Hematopoietic multipotent progenitor cell (in vitro differentiated cells): ENCODE results near the gene AKAP17A. TPM values are rescaled to one million over a fixed set of nuclear protein-coding genes. Genes with fewer than 3 reads are reported as not detected.
A peak's percentile ranks its signal among the peaks of the same experiment; 100 is the strongest.

Source experiments
- DNase-seq, 3 donors: peaks; one replicate each; pipeline ENCODE4 v3.0.0-alpha.2; 2011 to 2015; ENCODE audit warnings: low read depth in 2 of 3, low spot score in 2 of 3
- total RNA-seq: library from RNA; depleted of rRNA; stranded (reverse); fragments of >200 nt; gene quantifications from one replicate; pipeline ENCODE4 v1.2.3, GENCODE V29; 2012

AKAP17A gene
- total RNA-seq, 1 donor: 71.1 TPM

DNA sequence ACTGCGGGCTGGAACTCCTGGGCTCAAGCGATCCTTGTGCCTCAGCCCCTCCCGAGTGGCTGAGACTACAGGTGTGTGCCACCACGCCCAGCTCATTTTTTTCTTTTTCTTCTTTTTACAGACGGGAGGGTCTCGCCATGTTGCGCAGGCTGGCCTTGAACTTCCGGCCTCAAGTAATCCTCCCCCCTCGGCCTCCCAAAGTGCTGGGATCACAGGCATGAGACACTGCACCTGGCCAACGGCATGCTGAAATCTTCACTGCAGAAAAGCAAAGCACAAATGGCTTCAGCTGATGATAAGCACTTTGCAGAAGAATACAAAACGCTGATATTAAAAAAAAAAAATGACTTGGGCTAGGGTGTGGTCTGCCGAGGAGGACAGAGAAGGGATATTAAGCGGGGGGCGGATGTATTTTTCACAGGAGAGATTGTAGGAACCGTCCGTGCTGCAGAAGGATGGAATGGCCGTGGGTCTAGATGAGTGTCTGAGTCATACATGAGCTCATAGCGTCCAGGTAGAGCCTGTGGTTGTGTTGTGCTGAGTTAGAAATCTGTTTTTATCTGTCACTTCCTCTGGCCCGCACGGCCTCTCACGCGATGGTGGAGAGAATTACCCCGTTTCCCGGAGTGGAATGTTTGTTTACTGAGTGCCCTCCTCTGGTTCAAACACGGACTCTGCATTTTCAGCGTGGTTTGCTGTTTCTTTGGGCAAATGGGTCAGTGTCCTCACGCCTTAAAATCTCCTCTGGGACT is 8.5 kb upstream of the AKAP17A start:
- DNase-seq: peak in 1 of 3 donors; percentile 15

DNA sequence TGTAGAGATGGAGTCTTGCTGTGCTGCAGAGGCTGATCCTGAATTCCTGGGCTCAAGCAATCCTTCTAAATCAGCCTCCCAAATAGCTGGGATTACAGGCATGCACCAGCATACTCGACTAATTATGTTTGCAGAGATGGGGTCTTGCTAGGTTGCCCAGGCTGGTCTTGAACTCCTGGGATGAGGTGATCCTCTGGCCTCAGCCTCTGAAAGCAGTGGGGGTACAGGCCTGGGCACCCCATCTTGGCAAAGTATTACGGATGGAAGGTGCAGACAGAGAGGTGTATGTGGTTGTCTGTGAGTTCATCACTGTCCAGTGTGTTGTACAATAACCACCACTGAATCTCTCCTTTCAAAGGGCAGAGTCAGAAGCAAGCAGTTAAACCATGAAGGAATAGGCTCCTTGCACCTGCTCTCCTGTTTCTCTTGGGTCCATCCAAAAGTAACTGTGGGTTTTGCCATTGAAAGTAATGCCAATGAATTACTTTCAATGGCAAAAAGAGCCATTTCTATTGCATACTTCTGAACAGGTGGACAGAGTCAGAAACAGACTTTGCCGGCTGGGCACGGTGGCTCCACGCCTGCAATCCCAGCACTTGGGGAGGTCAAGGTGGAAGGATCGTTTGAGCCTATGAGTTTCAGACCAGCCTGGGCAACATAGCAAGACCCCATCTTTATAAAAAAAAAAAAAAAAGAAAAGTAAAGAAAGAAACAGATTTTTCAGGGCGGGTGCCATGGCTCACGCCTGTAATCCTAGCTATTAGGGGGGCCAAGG is 7.0 kb upstream of the AKAP17A start:
- DNase-seq: no peak

DNA sequence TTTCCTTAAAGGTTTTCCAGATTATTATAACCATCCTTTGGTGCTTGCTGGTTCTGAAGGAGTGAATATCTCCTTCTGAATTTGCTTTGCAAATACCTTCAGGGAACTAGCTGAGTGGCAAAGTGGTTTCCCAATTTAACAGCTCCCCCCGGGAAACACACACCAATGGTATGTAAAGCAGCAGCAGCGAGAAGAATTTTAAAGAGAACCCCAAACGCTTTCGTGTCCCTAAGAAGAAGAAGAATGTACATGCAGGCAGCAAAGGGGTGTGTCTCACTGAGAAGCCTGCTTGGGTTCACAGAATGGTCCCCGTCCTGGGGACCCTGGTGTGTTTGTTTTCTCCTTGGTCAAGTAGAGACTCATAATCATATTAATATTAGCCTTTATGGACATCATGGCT is 4.2 kb upstream of the AKAP17A start:
- no peak for DNase-seq

DNA sequence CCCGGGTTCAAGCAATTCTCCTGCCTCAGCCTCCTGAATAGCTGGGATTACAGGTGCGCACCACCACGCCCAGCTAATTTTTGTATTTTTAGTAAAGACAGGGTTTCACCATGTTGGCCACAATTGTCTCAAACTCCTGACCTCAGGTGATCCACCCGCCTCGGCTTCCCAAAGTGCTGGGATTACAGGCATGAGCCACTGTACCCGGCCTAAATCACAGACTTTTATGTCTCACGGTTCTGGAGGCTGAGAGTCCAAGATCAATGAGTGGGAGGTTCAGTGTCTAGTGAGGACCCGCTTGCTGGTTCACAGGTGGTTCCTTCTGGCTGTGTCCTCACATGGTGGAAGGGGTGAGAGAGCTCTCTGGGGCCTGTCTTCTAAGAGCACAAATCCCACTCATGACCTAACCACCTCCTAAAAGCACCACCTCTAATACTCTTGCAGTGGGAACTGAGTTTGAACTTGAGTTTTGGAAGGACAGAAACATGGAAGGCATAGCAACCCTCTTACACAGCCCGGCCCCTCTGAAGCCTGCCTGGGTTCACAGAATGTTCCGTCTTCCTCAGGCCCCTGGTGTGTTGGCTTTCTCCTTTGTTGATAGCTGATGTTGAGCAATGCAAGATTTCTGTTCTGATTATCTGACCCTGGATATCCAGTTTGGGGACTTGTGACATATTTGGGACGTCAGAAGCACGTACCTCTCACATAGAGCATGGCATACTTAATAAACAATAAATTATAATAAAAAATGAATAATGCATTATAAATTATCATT is 1.9 kb upstream of the AKAP17A start:
- DNase-seq: no peak

DNA sequence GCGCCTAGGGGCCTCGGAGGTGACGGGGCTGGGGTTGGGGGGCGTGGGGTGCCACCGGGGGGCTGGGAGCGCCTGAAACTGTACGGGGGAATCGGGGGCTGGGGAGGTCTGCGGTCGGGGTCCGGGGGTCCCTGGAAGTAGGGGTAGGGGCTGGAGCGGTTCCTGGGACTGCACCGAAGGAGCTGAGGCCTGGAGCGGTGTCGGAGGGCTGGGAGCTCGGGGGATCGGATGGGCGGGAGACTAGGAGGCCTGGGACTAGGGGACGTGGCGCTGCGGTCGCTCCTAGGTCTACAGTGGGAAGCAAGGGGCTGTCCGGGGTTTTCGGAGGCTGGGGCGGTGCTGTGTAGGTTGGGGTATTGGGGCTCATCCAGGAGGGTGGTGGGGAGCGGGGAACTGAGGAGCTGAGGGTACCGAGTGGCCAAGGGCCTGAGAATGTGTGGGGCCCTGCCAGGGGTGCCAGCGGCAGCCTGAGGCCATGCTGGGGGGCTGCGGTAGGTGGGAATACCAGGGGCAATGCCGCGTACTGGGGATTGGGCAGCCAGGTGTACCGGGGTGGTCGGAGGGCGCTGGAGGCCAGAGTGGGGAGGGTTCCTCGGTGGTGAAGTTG is 562 bp downstream of the AKAP17A start:
- no peak for DNase-seq

DNA sequence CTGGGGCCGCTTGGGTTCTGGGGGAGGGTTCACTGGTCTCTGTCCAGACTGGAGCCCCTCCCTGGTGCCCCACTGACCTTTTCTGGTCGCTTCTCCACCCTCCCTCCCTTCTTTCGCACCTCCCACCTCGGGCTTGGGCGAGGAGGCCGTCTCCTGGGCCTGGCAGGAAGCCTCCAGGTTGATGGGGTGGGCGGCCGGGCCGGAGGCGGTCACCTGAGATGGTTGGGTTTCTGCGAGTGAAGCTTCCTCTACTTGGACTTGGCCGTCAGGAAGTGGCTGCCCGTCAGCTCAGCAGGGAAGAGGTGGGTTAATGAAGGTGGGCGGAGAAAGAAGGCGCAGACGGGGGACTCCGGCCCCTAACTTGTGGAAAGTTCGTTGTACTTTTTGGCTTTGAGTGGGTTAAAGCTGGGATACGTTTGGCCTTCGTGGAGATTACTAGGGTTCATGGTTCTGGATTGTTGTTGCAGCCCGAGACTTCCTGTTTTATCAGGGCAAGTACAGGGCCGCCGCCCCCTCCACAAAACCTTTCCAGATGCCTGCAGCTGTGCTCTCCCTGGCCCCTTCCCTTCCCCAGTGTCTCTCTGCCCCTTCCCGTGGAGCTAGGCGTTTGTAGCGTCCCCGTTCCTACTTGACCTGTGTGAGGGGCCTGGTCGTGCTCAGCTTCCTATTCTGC is 1.2 kb downstream of the AKAP17A start:
- DNase-seq: peak in 1 of 3 donors; percentile 50

DNA sequence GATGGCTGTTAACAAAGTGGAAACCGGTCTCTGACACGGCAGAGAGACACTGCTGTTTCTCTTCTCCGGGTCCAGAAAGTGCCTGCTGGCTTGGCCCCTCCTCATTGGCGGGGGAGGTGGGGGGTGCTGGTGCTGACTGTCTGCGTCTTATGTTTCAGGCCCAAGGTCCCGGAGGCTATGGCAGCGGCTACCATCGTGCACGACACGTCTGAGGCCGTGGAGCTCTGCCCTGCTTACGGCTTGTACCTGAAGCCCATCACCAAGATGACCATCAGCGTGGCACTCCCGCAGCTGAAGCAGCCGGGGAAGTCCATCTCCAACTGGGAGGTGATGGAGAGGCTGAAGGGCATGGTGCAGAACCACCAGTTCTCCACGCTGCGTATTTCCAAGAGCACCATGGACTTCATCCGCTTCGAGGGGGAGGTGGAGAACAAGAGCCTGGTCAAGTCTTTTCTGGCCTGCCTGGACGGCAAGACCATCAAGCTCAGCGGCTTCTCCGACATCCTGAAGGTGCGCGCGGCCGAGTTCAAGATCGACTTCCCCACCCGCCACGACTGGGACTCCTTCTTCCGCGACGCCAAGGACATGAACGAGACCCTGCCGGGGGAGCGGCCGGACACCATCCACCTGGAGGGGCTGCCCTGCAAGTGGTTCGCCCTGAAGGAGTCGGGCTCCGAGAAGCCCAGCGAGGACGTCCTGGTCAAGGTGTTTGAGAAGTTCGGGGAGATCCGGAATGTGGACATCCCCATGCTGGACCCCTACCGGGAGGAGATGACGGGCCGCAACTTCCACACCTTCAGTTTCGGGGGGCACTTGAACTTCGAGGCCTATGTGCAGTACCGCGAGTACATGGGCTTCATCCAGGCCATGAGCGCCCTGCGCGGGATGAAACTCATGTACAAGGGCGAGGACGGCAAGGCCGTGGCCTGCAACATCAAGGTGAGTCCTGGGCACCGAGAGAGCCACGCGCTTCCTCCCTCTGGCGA is 2.2 kb downstream of the AKAP17A start:
- no peak for DNase-seq

DNA sequence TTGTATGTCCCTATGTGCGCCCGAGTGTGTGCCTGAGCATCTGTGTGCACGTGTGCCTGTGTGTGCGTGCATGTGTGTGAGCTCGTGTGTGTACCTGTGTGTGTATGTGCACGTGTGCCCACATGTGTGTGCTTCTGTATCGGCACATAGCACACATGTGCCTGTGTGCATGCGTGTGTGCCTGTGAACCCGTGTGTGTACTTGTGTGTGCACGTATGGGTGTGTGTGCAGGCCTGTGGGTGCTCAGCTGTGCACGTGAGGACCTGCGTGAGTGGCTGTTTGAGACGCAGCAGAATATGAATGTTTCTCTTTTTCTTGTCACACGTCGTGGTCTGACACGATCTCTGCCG is 4.3 kb downstream of the AKAP17A start:
- no peak for DNase-seq

DNA sequence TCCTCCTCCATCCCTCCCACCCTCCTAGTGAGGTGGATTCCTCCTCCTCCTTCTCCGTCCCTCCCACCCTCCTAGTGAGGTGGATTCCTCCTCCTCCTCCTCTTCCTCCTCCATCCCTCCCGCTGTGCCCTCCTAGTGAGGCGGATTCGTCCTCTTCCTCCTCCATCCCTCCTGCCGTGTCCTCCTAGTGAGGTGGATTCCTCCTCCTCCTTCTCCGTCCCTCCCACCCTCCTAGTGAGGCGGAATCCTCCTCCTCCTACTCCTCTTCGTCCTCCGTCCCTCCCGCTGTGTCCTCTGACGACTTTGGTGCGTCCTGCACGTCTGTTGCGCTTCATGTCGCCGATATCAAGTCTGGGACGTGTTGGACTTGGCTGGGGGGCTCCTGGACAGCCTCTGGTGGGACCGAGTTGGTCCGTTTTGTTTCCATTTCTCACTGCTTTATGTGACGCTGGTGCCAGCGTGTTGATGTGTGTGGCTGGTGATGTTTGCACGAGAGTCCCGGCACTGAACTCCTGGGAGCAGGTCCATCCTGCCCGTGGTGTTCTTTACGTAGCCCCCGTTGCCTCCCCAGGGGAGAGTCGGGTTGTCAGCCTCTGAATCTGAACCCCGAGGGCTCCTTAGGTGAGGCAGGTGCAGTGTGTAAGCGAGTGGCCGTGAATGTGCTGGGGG is 5.4 kb downstream of the AKAP17A start:
- DNase-seq: no peak

DNA sequence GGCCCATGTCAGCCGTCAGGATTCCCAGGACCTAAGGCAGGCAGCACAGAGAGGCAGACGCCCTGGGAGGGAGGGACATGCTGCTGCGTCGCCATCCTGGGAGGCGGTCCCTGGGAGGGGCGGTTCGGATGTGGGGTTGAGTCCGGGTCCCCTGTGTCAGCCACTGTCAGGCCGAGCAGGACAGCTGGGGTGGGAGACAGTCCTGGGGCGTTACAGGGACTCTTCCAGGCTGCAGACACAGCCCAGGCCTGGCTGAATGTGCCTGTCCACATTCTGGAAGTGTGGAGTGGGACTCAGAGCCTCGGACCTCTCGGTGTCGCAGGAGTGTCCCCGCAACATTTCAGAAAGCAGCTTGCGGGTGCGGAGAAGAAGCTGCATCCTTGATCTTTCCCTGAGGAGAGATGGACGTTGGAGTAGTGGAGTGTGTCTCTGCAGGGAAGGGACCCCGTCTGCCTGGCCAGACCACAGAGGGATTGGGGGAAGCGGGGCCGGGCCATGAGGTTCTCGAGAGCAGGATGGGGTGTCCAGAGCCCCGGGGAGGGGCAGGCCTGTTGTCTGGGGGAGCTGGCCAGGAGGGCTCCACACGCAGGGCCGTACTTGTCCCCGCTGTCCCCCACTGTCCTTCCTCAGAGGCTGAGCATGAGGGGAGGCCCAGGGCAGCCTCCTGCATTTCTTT is 6.1 kb downstream of the AKAP17A start:
- DNase-seq: no peak

DNA sequence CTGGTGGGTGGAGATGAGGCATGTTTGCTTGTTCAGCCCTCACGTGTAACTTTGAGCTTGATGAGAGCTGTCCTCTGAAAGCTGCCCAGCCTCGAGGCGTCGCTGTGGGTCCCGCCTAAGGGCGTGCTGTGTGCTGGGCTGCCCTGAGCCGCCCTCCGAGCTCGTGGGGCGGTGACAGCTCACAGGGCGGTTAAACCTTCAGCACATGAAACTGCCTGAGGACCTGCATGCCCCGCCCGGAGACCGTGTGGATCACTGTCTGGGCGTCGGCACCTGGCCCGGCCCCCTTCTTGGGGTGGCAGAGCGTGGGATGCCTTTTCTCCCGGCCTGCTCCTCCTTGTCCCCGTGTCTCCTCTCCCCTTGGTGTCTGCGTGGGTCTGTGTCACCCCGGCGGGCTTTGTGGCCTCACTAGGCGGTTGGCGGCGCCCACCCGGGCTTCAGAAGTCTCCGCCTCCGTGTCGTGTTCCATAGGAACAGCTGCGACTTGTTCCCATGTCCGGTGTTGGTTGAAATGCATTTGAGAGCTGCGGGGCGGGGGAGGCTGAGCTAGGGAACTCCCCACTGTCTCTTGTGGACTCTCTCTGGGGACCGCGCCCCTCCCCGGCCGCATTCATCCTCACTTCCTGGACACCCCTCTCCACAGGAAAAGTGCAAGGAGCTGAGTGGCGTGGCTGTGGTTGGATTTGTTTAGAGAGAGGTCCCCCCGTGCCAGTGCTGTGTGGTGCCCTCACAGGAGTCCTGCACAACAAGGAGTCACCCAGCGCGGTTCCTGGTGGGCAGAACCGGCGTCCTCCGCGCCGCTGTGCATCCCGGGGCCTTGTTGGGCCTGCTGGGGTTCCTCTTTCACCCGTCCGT is 6.8 kb downstream of the AKAP17A start:
- no peak for DNase-seq

DNA sequence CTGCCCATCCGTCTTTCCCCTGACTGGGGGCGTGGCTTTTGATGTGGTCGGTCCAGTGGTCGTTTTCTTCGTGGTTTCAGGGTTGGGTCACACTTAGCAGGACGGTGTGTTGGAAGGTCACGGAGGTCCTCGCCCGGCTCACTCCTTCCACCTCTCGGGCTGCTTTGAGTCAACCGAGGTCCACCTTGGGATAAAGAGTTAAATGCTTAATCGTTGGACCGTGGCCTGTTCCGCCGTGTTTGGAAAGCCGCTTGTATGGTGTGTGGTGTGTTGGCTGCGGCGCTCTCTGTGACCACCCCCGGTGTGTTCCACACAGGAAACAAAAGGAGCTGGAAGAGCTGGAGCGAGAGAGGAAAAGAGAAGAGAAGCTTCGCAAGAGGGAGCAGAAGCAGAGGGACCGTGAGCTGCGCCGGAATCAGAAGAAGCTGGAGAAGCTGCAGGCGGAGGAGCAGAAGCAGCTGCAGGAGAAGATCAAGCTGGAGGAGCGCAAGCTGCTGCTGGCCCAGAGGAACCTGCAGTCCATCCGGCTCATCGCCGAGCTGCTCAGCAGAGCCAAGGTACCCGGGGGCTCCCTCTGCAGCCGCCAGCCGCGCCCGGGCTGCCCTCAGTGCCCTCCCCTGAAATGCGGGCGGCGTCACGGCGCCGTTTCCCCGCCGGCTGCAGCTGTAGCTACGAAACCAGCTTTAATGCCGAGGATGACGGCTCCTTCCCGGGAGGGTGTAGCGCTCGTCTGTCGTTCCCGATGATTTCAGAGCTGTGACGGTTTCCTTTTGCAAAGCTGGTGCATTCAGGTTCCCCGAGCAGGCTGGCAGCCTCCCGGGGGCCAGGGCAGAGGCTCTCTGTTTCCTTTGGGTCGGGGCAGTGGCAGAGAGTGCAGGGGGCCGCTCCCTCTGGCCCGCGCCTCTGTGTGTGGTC is 7.7 kb downstream of the AKAP17A start:
- no peak for DNase-seq

DNA sequence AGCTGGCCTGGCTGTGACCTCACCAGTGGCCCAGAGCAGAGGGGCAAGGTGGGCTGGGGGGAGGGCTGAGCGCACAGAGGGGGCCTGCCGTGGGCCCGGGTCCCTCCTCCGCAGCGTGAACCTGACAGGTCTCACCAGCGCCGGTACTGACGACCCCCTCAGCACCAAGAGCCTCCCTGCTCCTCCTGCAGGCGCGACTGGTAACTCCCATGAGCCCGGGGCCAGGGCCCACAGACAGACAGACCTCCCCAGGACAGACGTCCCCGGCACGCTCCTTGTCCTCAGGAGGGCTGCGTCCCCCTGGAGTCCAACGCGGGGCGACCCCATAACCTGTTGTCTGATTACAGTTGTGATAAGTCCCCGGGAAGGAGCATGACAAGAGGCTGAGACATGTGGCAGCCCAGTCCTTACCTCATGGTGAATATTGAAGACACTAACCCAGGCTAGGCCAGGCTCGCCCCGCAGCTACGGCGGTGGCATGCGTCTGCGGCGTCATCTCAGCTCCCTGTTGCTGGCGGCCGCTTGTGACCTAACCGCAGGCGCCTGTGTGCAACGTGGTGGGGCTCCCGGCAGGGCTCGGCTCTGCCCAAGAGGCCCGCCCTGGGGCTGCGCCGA is 8.5 kb downstream of the AKAP17A start:
- DNase-seq: no peak

DNA sequence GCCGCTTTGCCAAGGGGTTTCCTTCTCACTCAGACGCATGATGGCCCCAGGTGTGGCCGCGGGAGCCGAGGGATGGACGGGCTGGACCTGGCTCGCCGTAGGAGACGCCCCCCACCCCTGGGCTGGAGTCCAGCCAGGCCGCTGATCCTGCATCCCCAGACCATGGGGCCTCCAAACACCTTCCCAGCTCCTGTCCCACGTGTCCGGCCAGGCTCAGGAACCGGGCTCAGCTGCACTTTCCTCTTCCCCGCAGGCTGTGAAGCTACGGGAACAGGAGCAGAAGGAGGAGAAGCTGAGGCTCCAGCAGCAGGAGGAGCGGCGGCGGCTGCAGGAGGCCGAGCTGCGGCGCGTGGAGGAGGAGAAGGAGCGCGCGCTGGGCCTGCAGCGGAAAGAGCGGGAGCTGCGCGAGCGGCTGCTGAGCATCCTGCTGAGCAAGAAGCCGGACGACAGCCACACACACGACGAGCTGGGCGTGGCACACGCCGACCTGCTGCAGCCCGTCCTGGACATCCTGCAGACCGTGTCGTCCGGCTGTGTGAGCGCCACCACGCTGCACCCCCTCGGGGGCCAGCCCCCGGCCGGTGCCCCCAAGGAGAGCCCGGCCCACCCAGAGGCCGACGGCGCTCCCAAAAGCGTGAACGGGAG is 9.1 kb downstream of the AKAP17A start:
- DNase-seq: no peak

DNA sequence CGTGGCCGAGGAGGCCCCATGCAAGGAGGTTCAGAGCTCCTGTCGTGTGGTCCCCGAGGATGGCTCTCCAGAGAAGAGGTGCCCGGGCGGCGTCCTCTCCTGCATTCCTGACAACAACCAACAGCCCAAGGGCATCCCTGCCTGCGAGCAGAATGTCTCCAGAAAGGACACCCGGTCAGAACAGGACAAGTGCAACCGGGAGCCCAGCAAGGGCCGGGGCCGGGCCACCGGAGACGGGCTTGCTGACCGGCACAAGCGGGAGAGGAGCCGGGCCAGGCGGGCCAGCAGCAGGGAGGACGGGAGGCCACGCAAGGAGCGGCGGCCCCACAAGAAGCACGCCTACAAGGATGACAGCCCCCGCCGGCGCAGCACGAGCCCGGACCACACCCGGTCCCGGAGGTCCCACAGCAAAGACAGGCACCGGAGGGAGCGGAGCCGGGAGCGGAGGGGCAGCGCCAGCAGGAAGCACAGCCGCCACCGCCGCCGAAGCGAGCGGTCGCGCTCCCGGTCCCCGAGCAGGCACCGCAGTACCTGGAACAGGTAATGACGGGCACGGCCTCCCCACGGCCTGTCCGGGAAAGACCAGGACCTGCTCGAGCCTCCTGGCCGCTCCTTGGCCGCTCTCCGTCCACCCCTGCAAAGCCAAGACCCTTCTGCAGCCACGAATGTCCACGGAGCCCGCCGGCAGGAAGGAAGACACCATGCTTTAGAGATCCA is 9.8 kb downstream of the AKAP17A start:
- DNase-seq: no peak
